Measurements from ENCODE around the gene VDR.

- TF ChIP-seq CTCF (IDR thresholded peaks at IDR 0.05; ENCODE audit: poor library complexity), result no peak
- TF ChIP-seq EZH2phosphoT487 (IDR thresholded peaks at IDR 0.05; ENCODE audit: low read depth, severe bottlenecking, unreplicated experiment), result no peak
Measured at GRCh38 chr12:47867495-47867941, 37.3 kb downstream of the VDR start.
